ENCODE results near the gene PACSIN2.

Gene PACSIN2

GRCh38 chr22:42906605-42907348 lies 108.2 kb downstream of the PACSIN2 start:
- H3K4me1 ChIP-seq (ENCODE audit: low read length) = no peaks in the 10 kb centered on the region
- no peak overlapping the region for H3K9ac ChIP-seq (ENCODE audit: low read length)
- no peaks in the 10 kb centered on the region for H4K20me1 ChIP-seq (ENCODE audit: insufficient read depth, low read length)
- H3K27me3 ChIP-seq (replicated peaks; ENCODE audit: insufficient read depth, low read length) = no peaks in the 10 kb centered on the region
- no peak for DNase-seq
- no peak for TF ChIP-seq EZH2 (optimal IDR thresholded peaks at IDR 0.05; ENCODE audit: low read depth, low read length)
- TF ChIP-seq CTCF (IDR thresholded peaks at IDR 0.05; ENCODE audit: low read length) = no peak
- no peak for TF ChIP-seq EZH2phosphoT487 (IDR thresholded peaks at IDR 0.05; ENCODE audit: low read length)
- H3K4me3 ChIP-seq (ENCODE audit: low read length) = no peak overlapping the region
- H2AFZ ChIP-seq (ENCODE audit: low read length) = no peak overlapping the region
- no peaks in the 10 kb centered on the region for H3K36me3 ChIP-seq (replicated peaks; ENCODE audit: insufficient read depth, low read length)
- H3K4me2 ChIP-seq (ENCODE audit: low read depth, low read length) = no peak overlapping the region
- H3K9me2 ChIP-seq (replicated peaks; ENCODE audit: insufficient read depth, low read length) = no peaks in the 10 kb centered on the region
- H3K27ac ChIP-seq (ENCODE audit: low read length) = no peak overlapping the region
- no peaks in the 10 kb centered on the region for H3K79me2 ChIP-seq (ENCODE audit: low read length)
- no peaks in the 10 kb centered on the region for H3K9me3 ChIP-seq (replicated peaks; ENCODE audit: insufficient read depth, low read length)
- no peaks in the 10 kb centered on the region for H3F3A ChIP-seq (ENCODE audit: insufficient read depth, low read length)

GRCh38 chr22:42905702-42906183 lies 109.2 kb downstream of the PACSIN2 start:
- H3K4me3 ChIP-seq (ENCODE audit: low read length) = no peak overlapping the region
- no peaks in the 10 kb centered on the region for H4K20me1 ChIP-seq (ENCODE audit: insufficient read depth, low read length)
- no peak for TF ChIP-seq EZH2 (optimal IDR thresholded peaks at IDR 0.05; ENCODE audit: low read depth, low read length)
- no peak for TF ChIP-seq EZH2phosphoT487 (IDR thresholded peaks at IDR 0.05; ENCODE audit: low read length)
- TF ChIP-seq CTCF (IDR thresholded peaks at IDR 0.05; ENCODE audit: low read length) = no peak
- H3K27me3 ChIP-seq (replicated peaks; ENCODE audit: insufficient read depth, low read length) = no peaks in the 10 kb centered on the region
- DNase-seq = no peak
- H3K4me1 ChIP-seq (ENCODE audit: low read length) = no peaks in the 10 kb centered on the region
- no peak overlapping the region for H2AFZ ChIP-seq (ENCODE audit: low read length)
- no peaks in the 10 kb centered on the region for H3K9me2 ChIP-seq (replicated peaks; ENCODE audit: insufficient read depth, low read length)
- no peaks in the 10 kb centered on the region for H3K36me3 ChIP-seq (replicated peaks; ENCODE audit: insufficient read depth, low read length)
- H3K9me3 ChIP-seq (replicated peaks; ENCODE audit: insufficient read depth, low read length) = no peaks in the 10 kb centered on the region
- no peak overlapping the region for H3K4me2 ChIP-seq (ENCODE audit: low read depth, low read length)
- H3K9ac ChIP-seq (ENCODE audit: low read length) = no peak overlapping the region
- H3K27ac ChIP-seq (ENCODE audit: low read length) = no peak overlapping the region
- H3K79me2 ChIP-seq (ENCODE audit: low read length) = no peaks in the 10 kb centered on the region
- no peaks in the 10 kb centered on the region for H3F3A ChIP-seq (ENCODE audit: insufficient read depth, low read length)

GRCh38 chr22:42905217-42905616 lies 109.7 kb downstream of the PACSIN2 start:
- H3K27me3 ChIP-seq (replicated peaks; ENCODE audit: insufficient read depth, low read length) = no peaks in the 10 kb centered on the region
- H4K20me1 ChIP-seq (ENCODE audit: insufficient read depth, low read length) = no peaks in the 10 kb centered on the region
- no peak overlapping the region for H3K4me3 ChIP-seq (ENCODE audit: low read length)
- no peaks in the 10 kb centered on the region for H3K9me2 ChIP-seq (replicated peaks; ENCODE audit: insufficient read depth, low read length)
- H3K9me3 ChIP-seq (replicated peaks; ENCODE audit: insufficient read depth, low read length) = no peaks in the 10 kb centered on the region
- H3F3A ChIP-seq (ENCODE audit: insufficient read depth, low read length) = no peaks in the 10 kb centered on the region
- no peak overlapping the region for H3K4me2 ChIP-seq (ENCODE audit: low read depth, low read length)
- no peaks in the 10 kb centered on the region for H3K79me2 ChIP-seq (ENCODE audit: low read length)
- H3K9ac ChIP-seq (ENCODE audit: low read length) = no peak overlapping the region
- no peak for DNase-seq
- no peak overlapping the region for H3K27ac ChIP-seq (ENCODE audit: low read length)
- TF ChIP-seq EZH2 (optimal IDR thresholded peaks at IDR 0.05; ENCODE audit: low read depth, low read length) (no peak), CTCF (IDR thresholded peaks at IDR 0.05; ENCODE audit: low read length) (no peak), EZH2phosphoT487 (IDR thresholded peaks at IDR 0.05; ENCODE audit: low read length) (no peak)
- no peaks in the 10 kb centered on the region for H3K36me3 ChIP-seq (replicated peaks; ENCODE audit: insufficient read depth, low read length)
- no peak overlapping the region for H2AFZ ChIP-seq (ENCODE audit: low read length)
- no peaks in the 10 kb centered on the region for H3K4me1 ChIP-seq (ENCODE audit: low read length)

Measured in MM.1S (cell line).